ENCODE data around the gene IL19.

DNA sequence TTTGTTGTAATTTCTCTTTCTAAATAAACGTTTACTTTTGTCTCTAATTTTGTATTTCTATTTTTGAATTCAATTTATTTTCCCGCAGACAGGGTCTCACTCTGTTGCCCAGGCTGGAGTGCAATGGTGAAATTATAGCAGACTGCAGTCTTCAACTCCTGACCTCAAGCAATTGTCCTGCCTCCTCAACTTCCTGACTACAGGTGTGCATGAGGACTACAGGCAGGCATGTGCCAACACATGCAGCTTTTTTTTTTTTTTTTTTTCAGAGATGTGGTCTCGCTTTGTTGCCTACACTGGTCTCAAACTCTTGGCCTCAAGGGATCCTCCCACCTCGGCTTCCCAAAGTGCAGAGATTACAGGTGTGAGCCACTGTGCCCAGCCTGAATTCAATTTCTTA is 58.2 kb downstream of the IL19 start:
- no peak for TF ChIP-seq POLR2A (IDR thresholded peaks at IDR 0.05)
- TF ChIP-seq, protein P1, sequence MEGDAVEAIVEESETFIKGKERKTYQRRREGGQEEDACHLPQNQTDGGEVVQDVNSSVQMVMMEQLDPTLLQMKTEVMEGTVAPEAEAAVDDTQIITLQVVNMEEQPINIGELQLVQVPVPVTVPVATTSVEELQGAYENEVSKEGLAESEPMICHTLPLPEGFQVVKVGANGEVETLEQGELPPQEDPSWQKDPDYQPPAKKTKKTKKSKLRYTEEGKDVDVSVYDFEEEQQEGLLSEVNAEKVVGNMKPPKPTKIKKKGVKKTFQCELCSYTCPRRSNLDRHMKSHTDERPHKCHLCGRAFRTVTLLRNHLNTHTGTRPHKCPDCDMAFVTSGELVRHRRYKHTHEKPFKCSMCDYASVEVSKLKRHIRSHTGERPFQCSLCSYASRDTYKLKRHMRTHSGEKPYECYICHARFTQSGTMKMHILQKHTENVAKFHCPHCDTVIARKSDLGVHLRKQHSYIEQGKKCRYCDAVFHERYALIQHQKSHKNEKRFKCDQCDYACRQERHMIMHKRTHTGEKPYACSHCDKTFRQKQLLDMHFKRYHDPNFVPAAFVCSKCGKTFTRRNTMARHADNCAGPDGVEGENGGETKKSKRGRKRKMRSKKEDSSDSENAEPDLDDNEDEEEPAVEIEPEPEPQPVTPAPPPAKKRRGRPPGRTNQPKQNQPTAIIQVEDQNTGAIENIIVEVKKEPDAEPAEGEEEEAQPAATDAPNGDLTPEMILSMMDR (IDR thresholded peaks at IDR 0.05) = no peak
